PFSK-1 (cell line): ENCODE results near the gene MINDY4.

Source experiments
- FOXP2 ChIP-seq: optimal IDR thresholded peaks from 2 replicates; pipeline ENCODE3; 2011; ENCODE audit warnings: borderline replicate concordance, control low read depth, inconsistent platforms; ENCODE audit not compliant: insufficient read depth; ENCODE audit errors: extremely low read length, extremely low read depth
- POLR2AphosphoS5 ChIP-seq: IDR thresholded peaks from 2 replicates; pipeline ENCODE4 v1.6.1; 2012; ENCODE audit warnings: low read depth, mild to moderate bottlenecking, control low read depth, low read length, moderate library complexity
- REST ChIP-seq, 2 experiments: IDR thresholded peaks; 2 replicates each; pipeline versions ENCODE4 v1.6.1 to v1.8.0; 2011 to 2012; ENCODE audit warnings: low read depth in 2 of 2, low read length in 2 of 2, control low read depth in 1 of 2, inconsistent platforms in 1 of 2, mild to moderate bottlenecking in 1 of 2, moderate library complexity in 1 of 2; ENCODE audit not compliant: insufficient read depth in 1 of 2
- SIN3A ChIP-seq: IDR thresholded peaks from 2 replicates; pipeline ENCODE4 v1.6.1; 2012; ENCODE audit warnings: mild to moderate bottlenecking, low read length, moderate library complexity, borderline replicate concordance; ENCODE audit not compliant: insufficient read depth
- TAF1 ChIP-seq: IDR thresholded peaks from 2 replicates; pipeline ENCODE4 v1.6.1; 2012; ENCODE audit warnings: low read length, control low read depth, borderline replicate concordance; ENCODE audit not compliant: insufficient read depth

MINDY4 gene

GRCh38 chr7:30865076-30865475 is 93.9 kb downstream of the MINDY4 start:
- TF ChIP-seq TAF1 (no peak), REST (IDR thresholded peaks at IDR 0.05; ENCODE audit: insufficient read depth in 1 of 2, low read depth in 2 of 2, low read length in 2 of 2) (no peak), POLR2AphosphoS5 (no peak), SIN3A (no peak), FOXP2 (no peak)

GRCh38 chr7:30865821-30866220 is 94.6 kb downstream of the MINDY4 start:
- TF ChIP-seq FOXP2 (no peak), POLR2AphosphoS5 (no peak), REST (IDR thresholded peaks at IDR 0.05; ENCODE audit: insufficient read depth in 1 of 2, low read depth in 2 of 2, low read length in 2 of 2) (no peak)

GRCh38 chr7:30866939-30867338 is 95.7 kb downstream of the MINDY4 start:
- TF ChIP-seq FOXP2 (no peak), POLR2AphosphoS5 (no peak), REST (IDR thresholded peaks at IDR 0.05; ENCODE audit: insufficient read depth in 1 of 2, low read depth in 2 of 2, low read length in 2 of 2) (no peak), TAF1 (no peak), SIN3A (no peak)

- TF ChIP-seq FOXP2 (no peak), REST (IDR thresholded peaks at IDR 0.05; ENCODE audit: insufficient read depth in 1 of 2, low read depth in 2 of 2, low read length in 2 of 2) (no peak), SIN3A (no peak)
Measured at GRCh38 chr7:30867483-30867882, 96.3 kb downstream of the MINDY4 start.

GRCh38 chr7:30869794-30870611 is 98.8 kb downstream of the MINDY4 start:
- TF ChIP-seq FOXP2: no peak
- no peak for TF ChIP-seq POLR2AphosphoS5
- no peak for TF ChIP-seq REST (IDR thresholded peaks at IDR 0.05; ENCODE audit: insufficient read depth in 1 of 2, low read depth in 2 of 2, low read length in 2 of 2)
- no peak for TF ChIP-seq SIN3A
- no peak for TF ChIP-seq TAF1
